M059J (cell line): ENCODE measurements around the gene CYP2C9. TPM values are rescaled to one million over a fixed set of nuclear protein-coding genes. Genes with fewer than 3 reads are reported as not detected.
A peak's percentile ranks its signal among the peaks of the same experiment; 100 is the strongest.
"Not testable (repeated sequence)": the region's sequence is repeated elsewhere in the genome, so short reads cannot be mapped to it uniquely, and the experiment has no call there.

Source experiments
- DNase-seq: peaks from one replicate; pipeline ENCODE4 v3.0.0-alpha.2; 2012; ENCODE audit warnings: low read depth
- total RNA-seq: library from RNA; depleted of rRNA; stranded (reverse); fragments of >200 nt; shearing (Covaris generic); gene quantifications from 2 replicates; pipeline ENCODE4 v1.2.3, GENCODE V29; 2014; rRNA removed

The CYP2C9 gene
- total RNA-seq, result not detected in 2 replicates

DNA sequence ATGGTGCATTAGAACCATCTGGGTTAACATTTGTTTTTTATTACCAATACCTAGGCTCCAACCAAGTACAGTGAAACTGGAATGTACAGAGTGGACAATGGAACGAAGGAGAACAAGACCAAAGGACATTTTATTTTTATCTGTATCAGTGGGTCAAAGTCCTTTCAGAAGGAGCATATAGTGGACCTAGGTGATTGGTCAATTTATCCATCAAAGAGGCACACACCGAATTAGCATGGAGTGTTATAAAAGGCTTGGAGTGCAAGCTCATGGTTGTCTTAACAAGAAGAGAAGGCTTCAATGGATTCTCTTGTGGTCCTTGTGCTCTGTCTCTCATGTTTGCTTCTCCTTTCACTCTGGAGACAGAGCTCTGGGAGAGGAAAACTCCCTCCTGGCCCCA, at the start of gene CYP2C9:
Gene CYP2C9, plus strand, starts transcription at position 276 of the 400 bp plus-strand sequence. Its CDS starts 25 bp downstream, at position 301.
- no peak for DNase-seq

DNA sequence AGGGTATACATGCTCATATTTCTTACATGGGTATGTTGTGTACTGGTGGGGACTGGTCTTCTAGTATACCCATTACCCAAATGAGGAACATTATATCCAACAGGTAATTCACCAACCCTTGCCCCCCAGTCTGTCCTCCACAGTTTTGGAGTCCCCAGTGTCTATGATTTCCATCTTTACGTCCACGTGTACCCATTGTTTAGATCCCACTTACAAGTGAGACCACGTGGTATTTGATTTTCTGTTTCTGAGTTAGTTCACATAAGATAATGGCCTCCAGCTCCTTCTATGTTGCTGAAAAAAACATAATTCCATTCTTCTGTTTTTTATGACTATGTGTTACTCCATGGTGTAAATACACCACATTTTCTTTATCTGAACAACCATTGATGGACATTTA, 49.3 kb upstream of the CYP2C9 start:
- no peak for DNase-seq

DNA sequence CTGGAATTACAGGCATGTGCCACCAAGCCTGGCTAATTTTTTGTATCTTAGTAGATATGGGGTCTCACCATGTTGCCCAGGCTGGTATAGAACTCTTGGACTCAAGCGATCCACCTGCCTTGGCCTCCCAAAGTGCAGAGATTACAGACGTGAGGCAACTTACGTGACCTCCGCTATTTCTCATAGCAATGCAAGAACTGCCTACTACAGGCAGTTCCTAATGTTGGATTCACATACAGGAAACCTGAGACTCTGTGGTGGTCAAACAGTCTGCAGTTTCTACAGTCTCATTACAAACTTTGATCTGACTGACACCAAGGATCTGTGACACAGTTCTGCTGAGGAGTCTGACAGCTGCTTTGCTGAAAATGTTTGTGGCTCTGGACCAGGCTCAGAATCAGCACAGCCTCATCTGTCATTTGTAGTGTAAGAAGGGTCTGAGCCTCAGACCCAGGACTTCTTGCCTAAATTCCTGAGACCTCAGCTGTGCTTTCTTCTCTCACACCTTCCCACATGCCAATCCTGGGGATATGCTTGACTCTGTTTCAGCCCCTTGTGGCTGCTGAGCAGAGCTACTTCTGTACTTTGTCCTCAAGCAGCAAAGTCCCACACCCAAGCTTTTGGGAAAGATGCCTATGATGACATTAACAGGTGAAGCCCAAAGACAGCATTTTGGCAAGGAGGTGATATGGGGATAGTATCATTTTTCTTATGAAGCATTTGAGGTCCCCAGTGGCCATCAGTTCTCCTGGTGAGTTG, 48.0 kb upstream of the CYP2C9 start:
- DNase-seq, result no peak

DNA sequence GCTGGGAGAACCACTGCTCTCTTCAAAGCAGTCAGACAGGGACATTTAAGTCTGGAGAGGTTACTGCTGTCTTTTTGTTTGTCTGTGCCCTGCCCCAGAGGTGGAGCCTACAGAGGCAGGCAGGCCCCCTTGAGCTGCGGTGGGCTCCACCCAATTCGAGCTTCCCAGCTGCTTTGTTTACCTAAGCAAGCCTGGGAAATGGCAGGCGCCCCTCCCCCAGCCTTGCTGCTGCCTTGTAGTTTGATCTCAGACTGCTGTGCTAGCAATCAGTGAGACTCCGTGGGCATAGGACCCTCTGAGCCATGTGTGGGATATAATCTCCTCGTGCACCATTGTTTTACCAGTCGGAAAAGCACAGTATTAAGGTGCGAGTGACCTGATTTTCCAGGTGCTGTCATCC, 40.0 kb upstream of the CYP2C9 start:
- DNase-seq, result not testable (repeated sequence)

DNA sequence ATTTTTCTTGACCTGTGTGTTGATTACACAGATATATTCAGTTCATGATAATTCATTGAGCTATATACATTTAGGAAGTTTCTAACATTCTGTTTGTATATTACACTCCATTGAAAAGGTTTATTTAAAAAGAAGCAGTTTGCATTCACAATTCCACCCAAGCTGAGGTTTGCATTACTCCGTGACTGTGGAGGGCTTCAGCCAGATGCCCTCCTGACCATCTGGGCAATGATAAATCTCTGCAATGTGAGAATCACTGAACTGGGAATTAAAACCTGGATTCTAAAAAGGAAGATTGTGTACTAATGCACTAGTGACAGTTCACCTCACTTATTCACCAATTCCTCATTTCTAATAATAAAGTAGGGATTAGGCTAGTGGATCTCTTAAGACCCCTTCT, 36.4 kb upstream of the CYP2C9 start:
- no peak for DNase-seq

DNA sequence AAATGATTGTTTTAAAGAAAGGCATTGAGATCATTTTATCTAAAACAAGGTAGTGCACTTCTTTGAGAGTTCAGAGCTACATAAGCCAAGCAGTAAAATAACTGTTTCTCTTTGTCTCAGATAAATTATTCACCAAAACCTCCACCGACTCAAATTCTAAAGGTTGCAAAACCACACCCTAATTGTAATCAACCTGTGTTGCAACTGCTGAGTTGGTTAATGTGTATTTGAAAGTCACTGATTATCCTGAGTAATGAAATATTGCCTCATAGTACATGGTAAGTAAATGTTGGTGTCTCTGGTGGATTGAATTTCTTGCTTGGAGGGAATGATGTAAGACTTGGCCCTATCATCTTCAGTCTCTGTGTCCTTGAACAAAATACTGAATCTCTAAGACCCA, 35.9 kb upstream of the CYP2C9 start:
- no peak for DNase-seq

GRCh38 chr10:94904506-94905148, 33.8 kb upstream of the CYP2C9 start:
- DNase-seq, result not testable (repeated sequence)

DNA sequence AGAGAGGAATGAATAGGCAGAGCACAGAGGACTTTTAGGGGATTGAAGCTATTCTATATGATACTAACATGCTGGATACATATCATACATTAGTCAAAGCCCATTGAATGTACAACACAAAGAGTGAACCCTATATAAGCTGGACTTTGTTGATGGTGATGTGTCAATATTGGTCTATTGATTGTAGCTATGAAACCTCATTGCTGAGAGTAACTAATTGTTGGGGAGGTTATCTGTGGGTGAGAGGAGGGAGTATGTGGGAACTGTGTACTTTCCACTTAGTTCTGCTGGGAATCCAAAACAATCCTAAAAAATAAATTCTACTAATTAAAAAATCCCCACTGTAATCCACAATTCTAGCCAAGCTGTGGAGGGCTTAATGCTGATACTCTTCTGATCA, 22.0 kb upstream of the CYP2C9 start:
- no peak for DNase-seq

GRCh38 chr10:94936721-94937120, 1.7 kb upstream of the CYP2C9 start:
- no peak for DNase-seq

GRCh38 chr10:94943432-94944103, 5.1 kb downstream of the CYP2C9 start:
- not testable (repeated sequence) for DNase-seq

DNA sequence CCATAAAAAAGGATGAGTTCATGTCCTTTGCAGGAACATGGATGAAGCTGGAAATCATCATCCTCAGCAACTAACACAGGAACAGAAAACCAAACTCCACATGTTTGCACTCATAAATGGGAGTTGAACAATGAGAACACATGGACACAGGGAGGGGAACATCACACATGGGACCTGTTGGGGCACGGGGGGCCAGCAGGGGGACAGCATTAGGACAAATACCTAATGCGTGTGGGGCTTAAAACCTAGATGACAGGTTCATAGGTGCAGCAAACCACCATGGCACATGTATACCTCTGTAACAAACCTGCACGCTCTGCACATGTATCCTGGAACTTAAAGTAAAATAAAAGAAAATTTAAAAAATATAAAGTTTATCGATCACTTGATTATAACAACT, 7.7 kb downstream of the CYP2C9 start:
- not testable (repeated sequence) for DNase-seq

GRCh38 chr10:94963901-94964300, 25.4 kb downstream of the CYP2C9 start:
- DNase-seq, result peak; percentile 33

GRCh38 chr10:94983555-94983954, 45.1 kb downstream of the CYP2C9 start:
- no peak for DNase-seq

- DNase-seq, result no peak
Measured at GRCh38 chr10:94989192-94989591, 50.7 kb downstream of the CYP2C9 start.

- peak; percentile 60 for DNase-seq
Measured at GRCh38 chr10:94991243-94991888, 52.9 kb downstream of the CYP2C9 start.

DNA sequence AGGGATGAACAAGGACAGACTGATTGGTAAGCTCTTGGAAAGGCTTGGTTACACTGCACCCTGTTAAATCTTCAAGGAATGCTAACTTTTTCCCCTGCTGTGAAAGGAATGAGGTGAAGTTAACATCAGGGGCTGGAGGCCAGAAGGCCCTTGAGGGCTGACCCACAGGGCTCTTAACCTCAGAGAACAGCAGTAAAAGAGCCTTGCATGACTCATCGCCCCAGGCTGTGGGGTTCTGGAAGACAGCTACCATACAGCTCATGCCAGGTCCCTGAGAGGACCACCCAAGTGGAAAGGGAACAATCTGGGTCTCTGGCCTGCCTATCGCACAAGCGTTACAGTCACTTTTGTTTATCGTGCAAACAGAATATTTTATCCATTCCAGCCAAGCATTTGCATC, 54.4 kb downstream of the CYP2C9 start:
- DNase-seq, result peak; percentile 74

DNA sequence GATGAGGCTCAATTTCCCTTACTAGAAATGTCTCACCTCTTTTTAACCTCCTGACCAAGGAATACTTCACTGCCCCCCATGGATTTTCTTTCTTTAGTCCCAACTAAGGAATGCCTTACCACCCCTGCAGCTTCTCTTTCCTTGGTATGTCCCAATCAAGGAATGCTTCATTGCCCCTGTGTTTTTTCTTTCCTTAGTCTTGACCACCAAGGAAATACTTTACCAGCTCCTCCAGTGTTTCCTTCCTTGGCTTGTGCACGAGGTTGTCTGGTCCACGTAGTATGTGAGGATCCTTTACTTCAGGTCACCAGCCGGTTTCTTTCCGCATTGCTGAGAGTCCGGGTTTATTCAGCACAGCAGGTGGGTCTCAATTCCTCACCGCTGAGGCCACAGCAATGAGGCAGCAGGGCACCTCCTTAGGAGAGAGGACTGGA, 59.3 kb downstream of the CYP2C9 start:
- no peak for DNase-seq

- no peak for DNase-seq
Measured at GRCh38 chr10:95026461-95026860, 88.0 kb downstream of the CYP2C9 start.

DNA sequence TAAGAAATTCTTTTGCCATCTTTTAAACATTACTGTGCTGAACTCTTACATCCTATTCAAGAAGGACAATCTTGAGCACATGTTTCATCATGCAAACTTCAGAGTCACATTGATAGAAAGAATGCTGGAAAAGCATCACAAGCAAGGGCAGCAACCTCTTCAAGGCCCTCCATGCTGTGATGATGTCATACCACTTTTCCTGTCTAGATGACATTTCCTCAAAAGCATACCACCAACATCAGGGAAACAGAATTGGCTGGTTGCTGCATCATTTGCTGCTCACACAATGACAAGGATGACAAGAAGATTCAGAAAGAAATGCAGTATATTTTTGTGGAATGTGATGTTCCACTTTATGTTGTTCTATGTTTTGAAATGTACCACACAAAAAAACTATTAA, 93.2 kb downstream of the CYP2C9 start:
- no peak for DNase-seq

- DNase-seq, result no peak
Measured at GRCh38 chr10:95034401-95034800, 95.9 kb downstream of the CYP2C9 start.

DNA sequence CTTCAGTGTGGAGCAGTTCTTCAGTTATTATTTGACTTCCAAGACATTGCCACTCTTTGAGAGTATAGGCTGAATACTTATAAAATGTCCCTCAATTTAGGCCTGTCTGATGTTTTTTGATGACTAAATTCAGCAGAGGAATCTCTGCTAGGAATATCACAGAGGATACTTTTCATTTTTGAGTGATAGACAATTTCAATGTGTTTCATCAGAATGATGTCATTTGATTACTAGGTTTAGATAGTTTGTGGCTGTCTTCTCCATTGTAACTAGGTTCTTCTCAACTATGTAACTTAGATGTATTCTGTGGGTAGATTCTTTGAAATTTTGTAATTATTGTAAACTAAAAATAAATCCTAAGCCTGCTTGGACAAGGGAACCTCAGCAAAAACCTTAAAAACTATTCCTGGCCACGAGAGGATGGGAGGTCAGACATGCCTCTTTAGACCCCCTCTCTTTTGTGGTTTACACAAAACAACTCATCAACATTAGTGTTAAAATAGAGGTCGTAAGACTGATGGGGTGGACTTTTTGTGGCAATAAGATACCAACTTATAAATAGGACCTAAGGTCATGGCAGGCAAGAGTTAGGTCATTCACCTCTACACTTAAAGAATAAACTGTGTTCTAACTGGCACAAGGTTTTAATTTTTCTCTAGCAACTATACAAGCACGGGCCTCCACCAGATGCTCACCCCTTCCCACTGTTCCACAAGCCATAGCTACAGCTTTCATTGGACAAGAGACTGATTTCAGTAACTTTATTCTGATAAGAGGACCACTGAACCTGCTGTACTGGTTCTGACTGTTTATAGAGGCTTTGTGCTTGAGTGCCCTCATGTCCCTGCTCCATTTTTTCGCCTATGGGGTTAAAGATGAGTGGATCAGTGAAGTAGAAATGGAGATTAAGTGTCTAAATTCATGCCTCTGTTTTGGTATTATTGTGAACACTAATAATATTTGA, 97.2 kb downstream of the CYP2C9 start:
- DNase-seq, result no peak
